ENCODE measurements around the gene FUT4. TPM values are rescaled to one million over a fixed set of nuclear protein-coding genes. Genes with fewer than 3 reads are reported as not detected.

FUT4 gene, protein sequence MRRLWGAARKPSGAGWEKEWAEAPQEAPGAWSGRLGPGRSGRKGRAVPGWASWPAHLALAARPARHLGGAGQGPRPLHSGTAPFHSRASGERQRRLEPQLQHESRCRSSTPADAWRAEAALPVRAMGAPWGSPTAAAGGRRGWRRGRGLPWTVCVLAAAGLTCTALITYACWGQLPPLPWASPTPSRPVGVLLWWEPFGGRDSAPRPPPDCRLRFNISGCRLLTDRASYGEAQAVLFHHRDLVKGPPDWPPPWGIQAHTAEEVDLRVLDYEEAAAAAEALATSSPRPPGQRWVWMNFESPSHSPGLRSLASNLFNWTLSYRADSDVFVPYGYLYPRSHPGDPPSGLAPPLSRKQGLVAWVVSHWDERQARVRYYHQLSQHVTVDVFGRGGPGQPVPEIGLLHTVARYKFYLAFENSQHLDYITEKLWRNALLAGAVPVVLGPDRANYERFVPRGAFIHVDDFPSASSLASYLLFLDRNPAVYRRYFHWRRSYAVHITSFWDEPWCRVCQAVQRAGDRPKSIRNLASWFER
- 10 to 100 TPM; 28.0 to 28.5 TPM for total RNA-seq

DNA sequence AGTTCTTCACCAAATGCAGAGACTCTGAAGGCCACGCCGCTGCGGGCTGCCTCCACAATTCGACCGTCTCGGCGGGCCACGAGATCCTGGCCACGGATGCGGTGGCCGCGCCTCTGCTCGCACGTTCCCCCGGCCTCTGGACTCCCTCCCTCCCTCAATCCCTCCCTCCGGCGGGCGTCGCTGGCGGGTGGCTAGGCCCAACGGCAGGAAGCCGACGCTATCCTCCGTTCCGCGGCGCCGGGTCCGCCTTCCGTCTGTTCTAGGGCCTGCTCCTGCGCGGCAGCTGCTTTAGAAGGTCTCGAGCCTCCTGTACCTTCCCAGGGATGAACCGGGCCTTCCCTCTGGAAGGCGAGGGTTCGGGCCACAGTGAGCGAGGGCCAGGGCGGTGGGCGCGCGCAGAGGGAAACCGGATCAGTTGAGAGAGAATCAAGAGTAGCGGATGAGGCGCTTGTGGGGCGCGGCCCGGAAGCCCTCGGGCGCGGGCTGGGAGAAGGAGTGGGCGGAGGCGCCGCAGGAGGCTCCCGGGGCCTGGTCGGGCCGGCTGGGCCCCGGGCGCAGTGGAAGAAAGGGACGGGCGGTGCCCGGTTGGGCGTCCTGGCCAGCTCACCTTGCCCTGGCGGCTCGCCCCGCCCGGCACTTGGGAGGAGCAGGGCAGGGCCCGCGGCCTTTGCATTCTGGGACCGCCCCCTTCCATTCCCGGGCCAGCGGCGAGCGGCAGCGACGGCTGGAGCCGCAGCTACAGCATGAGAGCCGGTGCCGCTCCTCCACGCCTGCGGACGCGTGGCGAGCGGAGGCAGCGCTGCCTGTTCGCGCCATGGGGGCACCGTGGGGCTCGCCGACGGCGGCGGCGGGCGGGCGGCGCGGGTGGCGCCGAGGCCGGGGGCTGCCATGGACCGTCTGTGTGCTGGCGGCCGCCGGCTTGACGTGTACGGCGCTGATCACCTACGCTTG lies at the start of gene FUT4:
Gene FUT4, plus strand, starts transcription at position 227 of the 951 bp plus-strand sequence. Its CDS starts 213 bp downstream, at position 440.
- peak; percentile 93 for DNase-seq
- no peaks in the 10 kb centered on the region for H3K36me3 ChIP-seq
- TF ChIP-seq, protein P1, sequence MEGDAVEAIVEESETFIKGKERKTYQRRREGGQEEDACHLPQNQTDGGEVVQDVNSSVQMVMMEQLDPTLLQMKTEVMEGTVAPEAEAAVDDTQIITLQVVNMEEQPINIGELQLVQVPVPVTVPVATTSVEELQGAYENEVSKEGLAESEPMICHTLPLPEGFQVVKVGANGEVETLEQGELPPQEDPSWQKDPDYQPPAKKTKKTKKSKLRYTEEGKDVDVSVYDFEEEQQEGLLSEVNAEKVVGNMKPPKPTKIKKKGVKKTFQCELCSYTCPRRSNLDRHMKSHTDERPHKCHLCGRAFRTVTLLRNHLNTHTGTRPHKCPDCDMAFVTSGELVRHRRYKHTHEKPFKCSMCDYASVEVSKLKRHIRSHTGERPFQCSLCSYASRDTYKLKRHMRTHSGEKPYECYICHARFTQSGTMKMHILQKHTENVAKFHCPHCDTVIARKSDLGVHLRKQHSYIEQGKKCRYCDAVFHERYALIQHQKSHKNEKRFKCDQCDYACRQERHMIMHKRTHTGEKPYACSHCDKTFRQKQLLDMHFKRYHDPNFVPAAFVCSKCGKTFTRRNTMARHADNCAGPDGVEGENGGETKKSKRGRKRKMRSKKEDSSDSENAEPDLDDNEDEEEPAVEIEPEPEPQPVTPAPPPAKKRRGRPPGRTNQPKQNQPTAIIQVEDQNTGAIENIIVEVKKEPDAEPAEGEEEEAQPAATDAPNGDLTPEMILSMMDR (IDR thresholded peaks at IDR 0.05) = no peak
- peak within 1 kb of the TSS; percentile 94 to 97 for H3K9ac ChIP-seq (ENCODE audit: low read depth in 2 of 2, low read length in 2 of 2)
- intact Hi-C loops (cut with DNase I) = no loop called here
- no peaks in the 10 kb centered on the region for H3K9me3 ChIP-seq
- H3K4me3 ChIP-seq = peak within 1 kb of the TSS; percentile 61
- peak within 1 kb of the TSS; percentile 99 for H3K27ac ChIP-seq
- no peaks in the 10 kb centered on the region for H3K4me1 ChIP-seq
- H3K27me3 ChIP-seq = no peaks in the 10 kb centered on the region

DNA sequence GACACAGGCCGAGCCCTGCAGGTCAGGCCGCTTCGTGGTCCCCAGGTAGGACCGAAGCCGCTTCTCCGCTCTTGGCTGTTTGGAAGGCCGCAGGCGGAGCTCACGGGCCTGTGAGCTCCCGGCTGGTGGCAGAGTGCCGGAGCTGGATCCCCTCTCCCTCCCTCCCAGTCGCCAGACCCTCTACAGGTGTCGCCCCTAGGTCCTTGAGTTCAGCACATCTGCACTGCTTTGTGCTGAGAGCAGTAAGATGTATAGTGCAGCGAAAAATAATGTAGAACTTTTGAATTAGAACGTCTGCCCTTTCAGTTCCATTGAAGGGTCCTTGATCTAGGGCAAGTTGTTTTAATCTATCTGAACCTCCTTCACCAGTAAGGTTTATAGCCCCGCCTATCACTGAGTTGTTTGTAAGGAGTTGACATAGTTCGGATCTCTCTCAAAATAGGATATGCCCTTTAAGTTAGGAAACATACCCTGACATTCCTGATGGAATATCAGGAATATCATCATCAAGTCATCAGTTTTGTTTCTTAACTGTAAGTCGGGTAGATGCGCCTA lies 49.5 kb upstream of the FUT4 start:
- Histone ChIP-seq H3K36me3 (no peaks in the 10 kb centered on the region), H3K4me1 (peaks cover 7% of the 10 kb centered on the region), H3K27me3 (no peaks in the 10 kb centered on the region), H3K9me3 (no peaks in the 10 kb centered on the region), H3K9ac (ENCODE audit: low read depth in 2 of 2, low read length in 2 of 2) (peak overlapping the region; percentile 76 to 93), H3K27ac (peak overlapping the region; percentile 70), H3K4me3 (peak overlapping the region; percentile 89)
- TF ChIP-seq, protein P1 (IDR thresholded peaks at IDR 0.05) = no peak
- DNase-seq = no peak
- intact Hi-C loops (cut with DNase I) = loop anchor here (10.0 kb wide), 1 partner anchor 319 kb away; no protein-coding TSS in a partner anchor

DNA sequence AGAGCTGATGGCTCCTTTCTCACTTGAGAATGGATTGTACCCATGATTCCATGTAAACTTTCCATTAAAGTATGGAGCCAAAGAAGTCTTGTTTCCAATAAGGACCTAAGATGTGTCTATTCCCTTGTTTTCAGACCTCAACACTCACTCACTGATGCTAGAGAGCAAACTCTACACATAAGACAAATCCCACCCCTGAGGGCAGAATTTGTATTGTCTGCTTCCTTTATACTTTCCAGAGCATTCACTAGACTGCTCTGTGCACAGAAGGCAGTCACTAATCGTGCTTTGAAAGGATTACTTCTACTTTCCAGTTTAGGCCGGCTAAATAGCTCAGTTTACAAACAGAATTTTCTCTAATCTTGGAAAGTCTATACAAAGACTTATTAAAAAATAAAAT lies 43.5 kb upstream of the FUT4 start:
- intact Hi-C loops (cut with DNase I) = loop anchor here (10.0 kb wide), 1 partner anchor 575 kb away; no protein-coding TSS in a partner anchor
- DNase-seq = no peak
- no peaks in the 10 kb centered on the region for H3K36me3 ChIP-seq
- no peak overlapping the region for H3K27ac ChIP-seq
- H3K9ac ChIP-seq (ENCODE audit: low read depth in 2 of 2, low read length in 2 of 2) = no peak overlapping the region
- H3K4me3 ChIP-seq = no peak overlapping the region
- no peaks in the 10 kb centered on the region for H3K27me3 ChIP-seq
- no peaks in the 10 kb centered on the region for H3K9me3 ChIP-seq
- H3K4me1 ChIP-seq = no peaks in the 10 kb centered on the region
- TF ChIP-seq, protein P1 (IDR thresholded peaks at IDR 0.05) = no peak

DNA sequence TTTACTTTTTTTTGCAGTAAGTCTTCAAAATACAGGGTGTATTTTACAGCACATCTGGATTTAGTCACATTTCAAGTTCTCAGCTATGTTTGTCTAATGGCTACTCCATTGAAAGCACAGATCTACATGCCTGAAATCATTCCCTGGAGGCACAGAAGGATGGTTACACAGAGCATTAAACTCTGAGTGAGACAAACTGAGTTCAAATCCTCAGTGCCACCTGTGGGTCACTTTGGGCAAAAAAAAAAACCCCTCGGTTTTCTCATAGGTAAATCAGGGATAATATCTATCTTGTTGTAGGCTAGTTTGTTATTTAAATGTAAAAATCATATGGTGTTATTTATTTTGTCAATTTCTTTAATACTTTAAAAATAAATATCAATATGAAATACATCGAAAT lies 42.2 kb upstream of the FUT4 start:
- H3K9me3 ChIP-seq = no peaks in the 10 kb centered on the region
- no peak overlapping the region for H3K9ac ChIP-seq (ENCODE audit: low read depth in 2 of 2, low read length in 2 of 2)
- H3K4me1 ChIP-seq = no peaks in the 10 kb centered on the region
- intact Hi-C loops (cut with DNase I) = loop anchor here (10.0 kb wide), 1 partner anchor 577 kb away; no protein-coding TSS in a partner anchor
- DNase-seq = no peak
- TF ChIP-seq, protein P1 (IDR thresholded peaks at IDR 0.05) = no peak
- no peaks in the 10 kb centered on the region for H3K36me3 ChIP-seq
- no peak overlapping the region for H3K4me3 ChIP-seq
- H3K27ac ChIP-seq = no peak overlapping the region
- no peaks in the 10 kb centered on the region for H3K27me3 ChIP-seq

All from colonic mucosa (tissue), 4 donors.